GM12891 (cell line): ENCODE results near the gene TMPRSS11B. TPM values are rescaled to one million over a fixed set of nuclear protein-coding genes. Genes with fewer than 3 reads are reported as not detected.
"Not testable (repeated sequence)": the region's sequence is repeated elsewhere in the genome, so short reads cannot be mapped to it uniquely, and the experiment has no call there.

ENCODE experiments used
- DNase-seq: peaks from one replicate; pipeline ENCODE4 v3.0.0; 2011; ENCODE audit warnings: low spot score; ENCODE audit not compliant: insufficient read length
- FAIRE-seq: peaks from 2 replicates; lab custom pipeline; 2011; peaks lifted over from hg19 to GRCh38; lab: Jason Lieb, UNC
- PAX5 ChIP-seq: IDR thresholded peaks from 2 replicates; pipeline ENCODE4 v1.6.1; 2011; ENCODE audit warnings: low read length, moderate library complexity, mild to moderate bottlenecking; ENCODE audit not compliant: insufficient read depth, severe bottlenecking
- POLR2A ChIP-seq: IDR thresholded peaks from 2 replicates; pipeline ENCODE4 v1.6.1; 2011; ENCODE audit warnings: low read depth, low read length, control low read depth
- POLR2AphosphoS5 ChIP-seq: IDR thresholded peaks from 2 replicates; pipeline ENCODE4 v1.6.1; 2011; ENCODE audit warnings: low read depth, low read length, control low read depth
- POU2F2 ChIP-seq: IDR thresholded peaks from 2 replicates; pipeline ENCODE4 v1.6.1; 2011; ENCODE audit warnings: low read depth, mild to moderate bottlenecking, control low read depth, low read length, moderate library complexity
- SPI1 ChIP-seq: IDR thresholded peaks from 2 replicates; pipeline ENCODE4 v1.6.1; 2011; ENCODE audit warnings: low read depth, low read length, control low read depth
- TAF1 ChIP-seq: IDR thresholded peaks from 2 replicates; pipeline ENCODE4 v1.6.1; 2011; ENCODE audit warnings: low read depth, low read length, control low read depth
- polyA plus RNA-seq: library from polyadenylated mRNA; unstranded; fragments of >200 nt; gene quantifications from one replicate; pipeline ENCODE4 v1.2.1, GENCODE V29; 2012; ENCODE audit warnings: low read depth, missing spikeins, inconsistent platforms; ENCODE audit not compliant: missing spikeins

TMPRSS11B gene
- not detected for polyA plus RNA-seq

DNA sequence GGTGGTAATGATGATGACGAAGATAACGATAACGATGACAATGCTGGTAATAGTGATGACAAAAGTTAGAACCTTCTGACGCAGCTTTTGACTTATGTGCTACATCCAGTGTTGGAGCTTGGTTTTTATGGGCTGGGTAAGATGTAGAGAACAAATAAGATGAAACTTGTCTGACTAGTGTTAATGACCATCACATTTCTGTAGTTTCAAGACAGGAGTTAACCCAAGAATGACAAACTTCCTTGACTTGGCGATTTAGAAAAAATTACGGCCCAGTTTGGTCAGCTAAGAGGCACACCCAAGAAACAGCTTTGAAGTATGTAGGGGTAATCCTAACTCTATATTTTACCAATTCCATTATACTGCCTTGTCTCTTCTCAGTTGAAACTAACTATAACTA lies at the start of gene TMPRSS11B:
TMPRSS11B (minus strand) TSS at position 101 of the 400 bp plus-strand sequence. CDS start 136 bp downstream, outside the sequence.
- no peak for FAIRE-seq
- no peak for DNase-seq
- TF ChIP-seq POLR2A = no peak
- no peak for TF ChIP-seq TAF1
- TF ChIP-seq PAX5 = no peak
- TF ChIP-seq POU2F2 = no peak
- TF ChIP-seq SPI1 = no peak
- TF ChIP-seq POLR2AphosphoS5 = no peak

DNA sequence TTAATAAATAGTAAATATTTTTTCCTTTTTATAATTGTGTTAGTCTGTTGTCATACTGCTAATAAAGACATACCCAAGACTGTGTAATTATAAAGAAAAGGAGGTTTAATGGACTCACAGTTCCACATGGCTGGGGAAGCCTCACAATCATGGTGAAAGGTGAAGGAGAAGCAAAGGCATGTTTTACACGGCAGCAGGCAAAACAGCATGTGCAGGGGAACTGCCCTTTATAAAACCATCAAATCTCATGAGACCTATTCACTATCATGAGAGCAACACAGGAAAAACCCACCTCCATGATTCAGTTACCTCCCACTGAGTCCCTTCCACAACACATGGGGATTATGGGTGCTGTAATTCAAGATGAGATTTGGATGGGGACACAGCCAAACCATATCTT lies 45.8 kb upstream of the TMPRSS11B start:
- DNase-seq (no peak), FAIRE-seq (no peak)
- TF ChIP-seq SPI1 (no peak), TAF1 (no peak), PAX5 (no peak), POLR2A (no peak), POU2F2 (no peak), POLR2AphosphoS5 (no peak)

GRCh38 chr4:68288393-68288740 lies 42.9 kb upstream of the TMPRSS11B start:
- TF ChIP-seq TAF1 (no peak), PAX5 (no peak), POLR2AphosphoS5 (no peak), POU2F2 (no peak), SPI1 (no peak), POLR2A (no peak)
- DNase-seq (no peak), FAIRE-seq (no peak)

DNA sequence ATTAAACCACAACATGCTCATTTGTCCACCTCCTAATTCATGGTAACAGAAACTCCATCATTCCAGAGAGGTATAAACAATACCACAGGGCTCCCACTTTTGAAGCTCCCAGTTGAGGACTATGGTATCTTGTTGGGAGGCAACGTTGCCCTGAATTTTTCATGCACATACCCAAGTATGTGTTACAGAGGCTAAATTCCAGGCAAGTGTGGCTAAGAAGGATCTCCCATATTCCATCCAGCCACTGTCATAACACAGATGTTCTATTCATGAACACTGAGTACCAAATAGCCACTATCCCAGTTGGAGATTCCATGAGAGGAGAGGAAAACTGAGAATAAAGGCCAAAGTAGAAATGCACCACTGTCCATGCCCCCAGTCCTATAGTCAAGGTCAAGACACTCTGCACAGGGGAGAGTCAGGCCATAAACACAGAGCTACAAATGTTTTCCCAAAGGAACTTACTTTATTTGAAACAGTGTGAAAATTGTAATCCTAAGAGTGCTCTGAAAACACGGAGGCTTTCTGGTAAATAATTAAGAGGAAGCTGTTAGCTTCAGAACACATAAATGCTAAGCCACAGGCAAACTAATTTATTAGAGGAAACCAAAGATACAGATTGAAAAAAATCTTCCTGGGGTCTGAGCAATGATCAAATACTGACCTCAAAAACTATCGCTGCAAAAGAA lies 42.4 kb upstream of the TMPRSS11B start:
- TF ChIP-seq POLR2AphosphoS5 (no peak), POLR2A (no peak), POU2F2 (no peak), TAF1 (no peak), PAX5 (no peak), SPI1 (no peak)
- DNase-seq (no peak), FAIRE-seq (no peak)

GRCh38 chr4:68283714-68284113 lies 38.2 kb upstream of the TMPRSS11B start:
- TF ChIP-seq POU2F2 (no peak), POLR2AphosphoS5 (no peak), PAX5 (no peak), TAF1 (no peak), SPI1 (no peak), POLR2A (no peak)
- no peak for FAIRE-seq

GRCh38 chr4:68283095-68283494 lies 37.6 kb upstream of the TMPRSS11B start:
- DNase-seq (no peak), FAIRE-seq (no peak)
- TF ChIP-seq SPI1 (no peak), TAF1 (no peak), POU2F2 (no peak), PAX5 (no peak), POLR2AphosphoS5 (no peak), POLR2A (no peak)

More at GRCh38 chr4:68283714-68284113, 38.2 kb upstream of the TMPRSS11B start:
- DNase-seq = no peak

- FAIRE-seq, DNase-seq: not testable (repeated sequence)
Observed at GRCh38 chr4:68281796-68282740, 36.6 kb upstream of the TMPRSS11B start.

DNA sequence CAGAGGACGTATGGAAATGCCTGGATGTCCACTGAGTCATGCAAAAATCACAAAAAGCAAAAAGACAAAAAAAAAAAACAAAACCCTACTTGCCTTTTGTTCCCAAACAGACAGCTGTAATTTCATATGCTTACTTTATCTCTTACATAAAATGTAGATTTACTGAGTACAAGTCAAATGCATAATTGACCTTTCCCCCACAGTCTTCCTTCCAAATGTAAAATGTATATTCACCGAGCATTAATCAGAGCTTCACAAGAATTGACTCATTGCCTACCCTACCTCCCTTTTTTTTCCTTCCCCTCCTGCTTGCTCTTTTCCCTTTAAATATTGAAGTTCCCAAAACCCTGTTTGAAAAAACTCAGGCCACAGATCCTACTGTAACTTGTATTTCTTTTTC lies 32.5 kb upstream of the TMPRSS11B start:
- no peak for TF ChIP-seq PAX5
- TF ChIP-seq TAF1 = no peak
- TF ChIP-seq POU2F2 = no peak
- TF ChIP-seq SPI1 = no peak
- no peak for TF ChIP-seq POLR2AphosphoS5
- TF ChIP-seq POLR2A = no peak
- DNase-seq (no peak), FAIRE-seq (no peak)

DNA sequence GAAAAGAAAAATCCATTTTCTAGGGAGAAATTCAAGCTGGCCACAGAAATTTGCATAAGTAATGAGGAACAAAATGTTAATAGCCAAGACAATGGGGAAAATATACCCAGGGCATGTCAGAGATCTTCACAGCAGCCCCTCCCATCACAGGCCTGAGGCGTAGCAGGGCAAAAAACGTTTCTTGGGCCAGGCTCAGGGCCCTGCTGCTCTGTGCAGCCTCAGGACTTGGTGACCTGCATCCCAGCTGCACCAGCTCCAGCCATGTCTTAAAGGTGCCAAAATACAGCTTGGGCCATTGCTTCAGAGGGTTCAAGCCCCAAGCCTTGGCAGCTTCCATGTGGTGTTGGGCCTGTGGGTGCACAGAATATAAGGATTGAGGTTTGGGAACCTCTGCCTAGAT lies 32.1 kb upstream of the TMPRSS11B start:
- DNase-seq (no peak), FAIRE-seq (no peak)
- TF ChIP-seq POLR2AphosphoS5 = no peak
- no peak for TF ChIP-seq POU2F2
- no peak for TF ChIP-seq POLR2A
- no peak for TF ChIP-seq TAF1
- no peak for TF ChIP-seq PAX5
- TF ChIP-seq SPI1 = no peak

GRCh38 chr4:68272860-68273259 lies 27.4 kb upstream of the TMPRSS11B start:
- no peak for TF ChIP-seq SPI1
- no peak for TF ChIP-seq POLR2A
- no peak for DNase-seq
- FAIRE-seq = no peak
